ENCODE measurements around the gene ADAMTS2.

ADAMTS2 gene

GRCh38 chr5:179254638-179255271 is 90.5 kb downstream of the ADAMTS2 start:
- DNase-seq (ENCODE audit: low read depth in 2 of 2) = no peak

DNA sequence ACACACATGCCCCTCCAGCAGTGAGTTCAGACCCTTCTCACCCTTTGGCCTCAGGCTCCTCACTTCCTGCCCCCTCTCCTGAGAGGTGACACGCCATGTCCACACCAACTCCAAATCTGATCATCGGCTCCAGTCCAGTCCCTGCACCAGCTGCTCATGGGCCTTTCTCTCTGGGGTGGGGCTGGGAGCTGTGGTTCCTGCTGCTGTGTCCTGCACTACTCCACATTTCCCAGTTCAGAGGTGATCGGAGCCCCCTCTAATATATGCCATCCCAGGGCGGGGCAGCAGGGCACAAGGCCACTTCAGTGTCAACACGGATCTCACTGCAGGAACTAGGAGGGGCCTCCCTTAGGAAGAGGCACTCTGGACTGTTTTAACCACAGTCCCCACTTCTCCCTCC is 91.5 kb downstream of the ADAMTS2 start:
- no peak for DNase-seq (ENCODE audit: low read depth in 2 of 2)

DNA sequence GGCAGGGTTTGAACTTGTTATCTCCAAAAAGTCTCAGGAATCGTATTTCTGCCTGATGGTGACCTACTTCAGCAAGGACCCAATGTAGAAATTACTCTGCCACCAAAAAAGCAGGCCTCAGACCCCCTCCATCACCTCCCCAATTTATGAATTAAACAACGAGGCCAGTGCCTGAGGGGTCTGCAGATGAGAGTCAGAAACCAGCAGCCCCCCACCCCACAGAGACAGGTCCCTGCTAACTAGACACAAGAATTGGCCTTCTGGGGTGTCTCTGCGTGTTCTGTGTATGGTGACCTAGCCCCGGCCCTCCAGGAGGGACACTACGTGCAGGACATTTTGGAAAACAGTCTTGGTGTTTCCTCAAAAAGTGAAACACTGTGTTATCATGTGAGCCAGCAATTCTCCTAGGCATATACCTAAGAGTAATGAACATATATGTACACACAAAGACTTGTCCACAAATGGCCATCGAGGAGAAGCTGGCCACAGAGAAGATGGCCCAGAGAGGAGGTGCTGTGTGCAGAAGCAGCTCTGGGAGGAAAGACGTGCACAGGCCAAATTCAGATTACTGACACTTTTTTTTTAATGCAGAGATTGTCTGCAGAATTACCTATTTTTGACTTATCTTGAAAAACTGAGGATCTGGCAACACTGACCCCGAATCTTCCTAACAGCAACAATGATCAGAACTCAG is 93.8 kb downstream of the ADAMTS2 start:
- DNase-seq (ENCODE audit: low read depth in 2 of 2) = no peak

DNA sequence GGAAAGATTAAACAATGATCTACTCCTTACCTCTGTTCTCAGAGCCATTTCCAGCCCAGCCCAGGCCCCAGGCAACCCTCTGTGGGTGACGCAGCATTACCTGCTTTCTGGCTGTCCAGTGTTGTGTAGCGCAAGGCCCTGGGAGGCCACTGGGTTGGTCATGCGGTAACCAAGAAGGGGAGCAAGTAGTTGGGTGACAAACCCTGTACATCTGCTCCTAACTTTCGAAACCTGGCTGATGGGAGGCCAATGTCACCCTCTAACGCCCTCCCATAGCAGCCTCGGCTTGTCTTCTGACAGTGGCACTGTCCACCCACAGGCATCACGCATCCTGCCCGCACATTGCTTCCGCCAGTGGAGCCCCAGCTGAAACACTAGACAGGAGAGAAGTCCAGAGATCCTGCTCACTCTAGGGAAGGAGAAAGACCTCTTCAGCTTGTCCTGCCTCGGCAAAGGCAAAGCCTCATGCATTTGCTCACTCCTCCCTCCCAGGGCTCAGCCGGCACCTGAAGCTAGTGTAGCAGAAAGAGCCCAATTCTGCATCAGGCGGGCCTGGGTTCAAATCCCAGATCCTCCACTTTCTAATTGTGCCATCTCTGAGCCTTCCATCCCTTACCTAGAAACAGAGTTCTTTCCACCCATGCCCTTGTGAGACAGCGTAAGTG is 94.6 kb downstream of the ADAMTS2 start:
- no peak for DNase-seq (ENCODE audit: low read depth in 2 of 2)

DNA sequence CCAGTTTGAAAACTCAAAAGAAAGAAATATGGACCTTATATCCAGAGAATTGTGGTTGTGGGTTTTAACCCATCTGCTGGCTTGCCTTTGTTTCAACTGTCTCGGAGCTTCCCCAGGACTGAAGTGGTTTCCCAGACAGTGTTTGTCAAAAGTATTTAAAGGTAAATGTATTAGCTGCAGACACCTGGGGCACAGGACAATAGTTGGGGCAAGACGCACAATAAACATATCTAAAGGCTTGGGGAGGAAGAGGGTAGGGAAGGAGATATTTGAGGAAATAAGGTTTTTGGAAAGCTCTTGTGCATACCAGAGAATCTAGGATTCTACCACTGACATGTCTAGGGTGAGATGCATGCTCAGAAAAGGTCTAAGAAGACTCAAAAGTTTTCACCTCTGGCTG is 99.0 kb downstream of the ADAMTS2 start:
- DNase-seq (ENCODE audit: low read depth in 2 of 2) = no peak

DNA sequence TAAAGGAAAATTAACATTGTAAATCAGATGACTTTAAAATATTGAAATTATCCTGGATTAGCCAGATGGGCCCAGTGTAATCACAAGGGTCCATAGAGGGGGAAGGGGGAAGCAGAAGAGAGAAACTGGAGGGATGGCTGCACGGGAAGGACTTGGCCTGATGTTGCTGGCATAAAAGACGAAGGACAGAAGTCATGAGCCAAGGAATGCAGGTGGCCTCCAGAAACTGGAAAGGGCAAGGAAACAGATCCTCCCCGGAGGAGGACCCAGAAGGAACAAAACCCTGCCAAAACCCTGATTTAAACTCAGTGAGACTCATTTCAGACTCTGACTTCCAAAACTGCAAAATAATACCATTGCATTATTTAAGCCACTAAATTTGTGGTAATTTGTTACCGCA is 100.2 kb downstream of the ADAMTS2 start:
- no peak for DNase-seq (ENCODE audit: low read depth in 2 of 2)

DNA sequence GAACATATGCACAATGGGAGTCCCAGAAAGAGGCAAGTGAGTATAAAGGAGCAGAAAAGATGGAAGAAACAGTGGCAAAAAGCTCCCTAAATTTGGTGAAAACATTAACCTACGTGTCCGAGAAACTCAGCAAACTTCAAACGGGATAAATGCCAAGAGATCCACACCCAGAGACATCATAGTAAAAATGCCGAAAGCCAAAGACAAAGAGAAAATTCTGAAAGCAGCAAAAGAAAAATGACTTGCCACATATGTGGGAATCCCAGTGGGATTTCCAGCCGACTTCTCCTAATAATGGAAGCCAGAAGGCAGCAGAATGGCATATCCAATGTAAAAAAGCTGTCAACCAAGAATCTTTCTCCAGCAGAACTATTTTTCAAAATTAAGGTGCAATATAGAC is 101.2 kb downstream of the ADAMTS2 start:
- no peak for DNase-seq (ENCODE audit: low read depth in 2 of 2)

DNA sequence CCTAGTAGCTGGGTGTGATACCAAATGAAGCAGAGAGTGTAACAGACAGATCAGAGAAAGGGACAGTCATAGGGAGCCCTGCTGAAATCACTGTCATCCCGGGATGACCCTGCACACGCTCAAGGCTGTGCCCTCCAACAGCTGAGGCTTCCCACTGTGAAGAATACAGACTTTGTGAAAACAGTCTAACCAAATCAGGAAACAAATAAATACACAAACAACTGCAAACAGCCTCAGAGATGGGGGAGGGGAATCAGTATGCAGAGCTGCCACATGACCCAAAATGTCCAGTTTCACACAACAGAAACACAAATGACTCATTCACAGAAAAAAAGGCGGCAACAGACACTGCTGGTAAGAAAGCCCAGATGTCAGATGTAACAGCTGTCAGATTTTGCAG is 101.9 kb downstream of the ADAMTS2 start:
- no peak for DNase-seq (ENCODE audit: low read depth in 2 of 2)

DNA sequence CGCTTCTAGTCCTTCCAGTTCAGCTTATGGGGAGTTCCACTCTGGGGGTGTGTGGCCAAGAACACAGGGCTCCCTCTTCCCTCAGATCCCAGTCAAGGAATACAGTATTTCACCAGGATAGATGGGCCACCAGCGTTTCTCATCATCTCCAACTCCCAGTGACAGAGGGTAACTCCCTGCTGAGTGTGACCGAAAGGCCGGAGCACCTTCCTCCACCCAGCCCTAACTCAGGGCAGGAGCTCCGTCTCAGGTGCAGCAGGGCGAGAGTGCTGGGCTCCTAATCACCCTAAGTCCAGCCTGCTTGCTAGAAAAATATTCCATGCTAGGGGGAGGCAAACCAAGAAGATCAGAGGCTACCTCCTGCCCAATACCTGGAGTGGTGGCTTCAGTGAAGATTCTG is 102.6 kb downstream of the ADAMTS2 start:
- no peak for DNase-seq (ENCODE audit: low read depth in 2 of 2)

DNA sequence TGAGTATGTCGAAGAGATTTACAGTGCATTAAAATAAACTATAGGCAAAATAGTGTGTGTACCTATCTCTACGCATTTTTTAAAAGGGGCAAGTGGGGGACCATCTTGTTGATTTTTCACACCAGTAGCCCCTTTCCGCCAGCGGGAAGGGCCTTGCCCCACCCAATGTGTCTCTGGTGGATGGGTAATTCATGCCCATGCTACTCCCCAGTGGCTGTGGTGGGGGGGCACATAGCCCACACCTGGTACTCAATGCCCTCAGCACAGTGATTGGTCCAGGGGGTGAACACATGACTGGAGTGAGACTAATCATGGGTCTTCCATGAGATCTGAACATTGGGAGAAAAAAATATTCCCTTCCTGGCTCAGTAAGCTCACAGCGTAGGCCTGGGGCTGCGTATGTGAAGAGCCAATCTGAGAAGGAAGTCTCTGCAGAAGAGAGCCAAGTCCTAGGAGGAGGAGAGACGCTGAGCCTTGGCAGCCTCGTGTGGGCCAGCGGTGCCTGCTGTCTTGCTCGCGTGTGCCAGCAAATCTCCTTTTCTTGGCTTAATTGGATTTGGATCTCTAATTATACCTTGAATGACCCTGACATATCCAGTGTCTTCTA is 103.4 kb downstream of the ADAMTS2 start:
- DNase-seq (ENCODE audit: low read depth in 2 of 2) = no peak

GRCh38 chr5:179241175-179241574 is 104.1 kb downstream of the ADAMTS2 start:
- no peak for DNase-seq (ENCODE audit: low read depth in 2 of 2)

- DNase-seq (ENCODE audit: low read depth in 2 of 2) = no peak
Observed at GRCh38 chr5:179240561-179240960, 104.7 kb downstream of the ADAMTS2 start.

- DNase-seq (ENCODE audit: low read depth in 2 of 2) = no peak
Observed at GRCh38 chr5:179239256-179240135, 105.8 kb downstream of the ADAMTS2 start.

GRCh38 chr5:179238628-179238970 is 106.7 kb downstream of the ADAMTS2 start:
- DNase-seq (ENCODE audit: low read depth in 2 of 2) = no peak

DNA sequence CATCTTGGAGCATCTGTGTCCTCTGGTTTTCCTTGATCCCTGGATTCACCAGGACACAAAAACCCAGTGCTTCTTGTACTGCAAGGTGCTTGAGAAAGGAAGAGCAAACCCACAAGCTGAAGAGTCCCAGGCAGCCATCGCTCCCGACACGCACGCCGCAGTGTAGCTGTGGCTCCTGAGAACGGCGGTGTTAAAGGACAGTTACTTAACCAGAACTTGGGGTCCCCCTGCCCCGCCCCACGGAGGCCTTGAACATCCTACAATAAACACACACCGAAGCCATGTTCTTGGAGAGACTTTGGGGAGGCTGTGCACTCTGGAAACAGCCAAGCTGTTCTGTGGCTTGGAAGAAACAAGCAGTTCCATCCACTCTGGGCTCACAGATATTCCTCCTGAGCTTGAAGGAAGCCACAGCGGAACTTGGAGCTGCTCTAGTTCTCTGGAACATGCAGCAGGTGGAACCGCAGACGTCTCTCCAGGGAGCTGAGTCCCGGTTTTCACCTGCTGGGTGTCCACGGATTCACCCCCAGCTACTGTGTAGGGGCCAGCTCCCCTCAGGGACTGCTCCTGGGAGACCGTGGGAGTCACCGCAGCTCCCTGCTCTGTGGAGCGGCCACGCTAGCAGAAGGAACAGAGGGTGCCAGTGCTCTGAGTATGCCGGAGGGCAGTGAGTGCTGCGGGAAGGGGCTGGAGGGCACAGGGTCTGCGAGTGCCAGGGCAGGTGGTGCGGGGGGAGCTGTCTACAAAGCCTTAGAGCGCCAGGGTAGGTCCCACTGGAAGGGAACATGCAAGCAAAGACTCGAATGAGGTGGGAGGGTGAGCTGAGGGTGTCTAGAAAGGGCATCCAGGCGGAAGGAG is 107.3 kb downstream of the ADAMTS2 start:
- DNase-seq (ENCODE audit: low read depth in 2 of 2) = no peak

- no peak for DNase-seq (ENCODE audit: low read depth in 2 of 2)
Observed at GRCh38 chr5:179235416-179236400, 109.6 kb downstream of the ADAMTS2 start.

GRCh38 chr5:179234563-179235135 is 110.6 kb downstream of the ADAMTS2 start:
- no peak for DNase-seq (ENCODE audit: low read depth in 2 of 2)

DNA sequence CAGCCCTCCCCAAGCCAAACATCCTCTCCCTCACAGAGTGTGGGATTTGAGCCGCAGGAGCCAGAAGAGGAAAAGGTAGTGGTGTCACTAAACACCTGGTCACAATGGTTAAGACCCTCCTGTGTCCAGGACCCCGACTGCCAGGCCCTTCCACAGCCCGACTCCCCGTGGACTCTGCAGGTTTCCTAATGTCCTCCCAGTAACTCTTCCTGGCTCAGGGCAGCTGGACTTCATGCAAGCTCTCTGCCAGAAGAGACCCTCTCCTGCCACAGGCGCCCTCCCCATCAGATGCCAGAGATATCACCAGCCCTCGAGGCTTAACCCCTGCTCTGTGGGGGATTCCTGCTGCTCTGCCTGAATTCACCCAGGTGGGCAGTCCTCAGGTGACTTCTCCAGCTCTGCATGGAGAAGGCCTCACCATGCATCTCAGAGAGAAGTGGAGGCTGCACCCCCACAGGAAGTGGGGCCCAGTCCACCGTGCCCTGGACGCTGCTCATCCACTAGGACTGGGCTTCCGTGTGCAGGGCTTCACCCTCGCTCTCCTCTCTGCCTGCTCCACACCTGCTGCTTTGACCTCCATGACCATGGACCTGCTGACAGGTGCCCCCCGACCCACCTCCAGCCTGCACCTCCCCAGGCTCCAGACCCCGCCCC is 111.2 kb downstream of the ADAMTS2 start:
- DNase-seq (ENCODE audit: low read depth in 2 of 2) = no peak

Measured in activated CD4-positive, alpha-beta T cell treated with anti-CD3 and anti-CD28 coated beads for 24 hours (primary cell).